Endothelial cell of umbilical vein (primary cell): ENCODE measurements around the gene DCAF17.

Experiments used
- EZH2 ChIP-seq: IDR thresholded peaks from 2 replicates; pipeline ENCODE4 v1.6.1; 2012; ENCODE audit warnings: borderline replicate concordance, low read depth, mild to moderate bottlenecking, moderate library complexity, low read length, inconsistent platforms; ENCODE audit not compliant: severe bottlenecking
- FOS ChIP-seq: IDR thresholded peaks from 2 replicates; pipeline ENCODE4 v1.6.1; 2011; ENCODE audit warnings: mild to moderate bottlenecking, low read length, moderate library complexity, borderline replicate concordance; ENCODE audit not compliant: insufficient read depth
- GATA2 ChIP-seq: IDR thresholded peaks from 2 replicates; pipeline ENCODE4 v1.7.0; 2011; ENCODE audit warnings: low read depth, mild to moderate bottlenecking, moderate library complexity, mixed read lengths, low read length; ENCODE audit not compliant: insufficient read length, insufficient read depth
- JUN ChIP-seq: IDR thresholded peaks from 2 replicates; pipeline ENCODE4 v1.6.1; 2011; ENCODE audit warnings: borderline replicate concordance, low read depth; ENCODE audit not compliant: insufficient read length, insufficient read depth
- MAX ChIP-seq: IDR thresholded peaks from 2 replicates; pipeline ENCODE4 v1.6.1; 2011; ENCODE audit not compliant: insufficient read depth, insufficient read length
- MYC ChIP-seq: IDR thresholded peaks from one replicate; pipeline ENCODE4 v1.6.1; 2011; ENCODE audit warnings: mild to moderate bottlenecking, low read depth, low read length
- POLR2A ChIP-seq: IDR thresholded peaks from 2 replicates; pipeline ENCODE4 v1.6.1; 2012; ENCODE audit warnings: low read depth, mild to moderate bottlenecking, control low read depth, low read length
- POLR2AphosphoS5 ChIP-seq: IDR thresholded peaks from 2 replicates; pipeline ENCODE4 v1.6.1; 2012; ENCODE audit warnings: low read depth, mild to moderate bottlenecking, control low read depth, low read length, moderate library complexity; ENCODE audit not compliant: insufficient read depth
- TF ChIP-seq, protein P1 (sequence below), 2 donors: IDR thresholded peaks; 1 replicate in 1 of 2; 2 replicates in 1 of 2; pipeline ENCODE4 v1.5.1; 2011; ENCODE audit warnings: low read length in 2 of 2, mild to moderate bottlenecking in 2 of 2, moderate library complexity in 2 of 2, control low read depth in 1 of 2, inconsistent platforms in 1 of 2, low read depth in 1 of 2; ENCODE audit not compliant: insufficient read depth in 1 of 2; ENCODE audit errors: extremely low read depth in 1 of 2

GRCh38 chr2:171516793-171517192 is 82.8 kb downstream of the DCAF17 start:
- TF ChIP-seq, protein P1, sequence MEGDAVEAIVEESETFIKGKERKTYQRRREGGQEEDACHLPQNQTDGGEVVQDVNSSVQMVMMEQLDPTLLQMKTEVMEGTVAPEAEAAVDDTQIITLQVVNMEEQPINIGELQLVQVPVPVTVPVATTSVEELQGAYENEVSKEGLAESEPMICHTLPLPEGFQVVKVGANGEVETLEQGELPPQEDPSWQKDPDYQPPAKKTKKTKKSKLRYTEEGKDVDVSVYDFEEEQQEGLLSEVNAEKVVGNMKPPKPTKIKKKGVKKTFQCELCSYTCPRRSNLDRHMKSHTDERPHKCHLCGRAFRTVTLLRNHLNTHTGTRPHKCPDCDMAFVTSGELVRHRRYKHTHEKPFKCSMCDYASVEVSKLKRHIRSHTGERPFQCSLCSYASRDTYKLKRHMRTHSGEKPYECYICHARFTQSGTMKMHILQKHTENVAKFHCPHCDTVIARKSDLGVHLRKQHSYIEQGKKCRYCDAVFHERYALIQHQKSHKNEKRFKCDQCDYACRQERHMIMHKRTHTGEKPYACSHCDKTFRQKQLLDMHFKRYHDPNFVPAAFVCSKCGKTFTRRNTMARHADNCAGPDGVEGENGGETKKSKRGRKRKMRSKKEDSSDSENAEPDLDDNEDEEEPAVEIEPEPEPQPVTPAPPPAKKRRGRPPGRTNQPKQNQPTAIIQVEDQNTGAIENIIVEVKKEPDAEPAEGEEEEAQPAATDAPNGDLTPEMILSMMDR (IDR thresholded peaks at IDR 0.05; ENCODE audit: extremely low read depth in 1 of 2, insufficient read depth in 1 of 2, low read depth in 1 of 2, low read length in 2 of 2): no peak
- TF ChIP-seq POLR2AphosphoS5 (no peak), EZH2 (no peak), POLR2A (no peak), MYC (no peak), MAX (no peak), JUN (no peak), FOS (no peak), GATA2 (no peak)
